HEK293 (cell line): ENCODE data around the gene MYOZ3.

Source experiments
- OVOL3 ChIP-seq: fragments of 450-650 bp; formaldehyde crosslinking; IDR thresholded peaks from 2 replicates; pipeline ENCODE4 v1.5.1; 2016; ENCODE audit warnings: missing biosample characterization, missing genetic modification characterization
- PRDM2 ChIP-seq: fragments of 450-650 bp; formaldehyde crosslinking; IDR thresholded peaks from 2 replicates; pipeline ENCODE4 v1.5.1; 2016; ENCODE audit warnings: missing biosample characterization, missing genetic modification characterization, borderline replicate concordance
- PRDM6 ChIP-seq: fragments of 450-650 bp; formaldehyde crosslinking; IDR thresholded peaks from 2 replicates; pipeline ENCODE4 v1.5.1; 2017; ENCODE audit warnings: missing biosample characterization, missing genetic modification characterization
- SP2 ChIP-seq: fragments of 450-650 bp; formaldehyde crosslinking; IDR thresholded peaks from 2 replicates; pipeline ENCODE4 v1.5.1; 2016; ENCODE audit warnings: missing biosample characterization, missing genetic modification characterization
- TSHZ1 ChIP-seq: fragments of 450-650 bp; formaldehyde crosslinking; IDR thresholded peaks from 2 replicates; pipeline ENCODE4 v1.5.1; 2016; ENCODE audit warnings: missing biosample characterization, missing genetic modification characterization, borderline replicate concordance
- ZBTB20 ChIP-seq: fragments of 450-650 bp; formaldehyde crosslinking; IDR thresholded peaks from 2 replicates; pipeline ENCODE4 v1.5.1; 2016; ENCODE audit warnings: missing biosample characterization, missing genetic modification characterization
- ZEB2 ChIP-seq: fragments of 450-650 bp; formaldehyde crosslinking; IDR thresholded peaks from 2 replicates; pipeline ENCODE4 v1.5.1; 2016; ENCODE audit warnings: missing biosample characterization, missing genetic modification characterization
- ZFHX2 ChIP-seq: fragments of 450-650 bp; formaldehyde crosslinking; conservative IDR thresholded peaks from 2 replicates; pipeline ENCODE4 v1.5.1; 2016; ENCODE audit warnings: missing biosample characterization, missing genetic modification characterization
- ZNF148 ChIP-seq: fragments of 450-650 bp; formaldehyde crosslinking; IDR thresholded peaks from 2 replicates; pipeline ENCODE4 v1.5.0; 2017; ENCODE audit warnings: missing biosample characterization, missing genetic modification characterization, borderline replicate concordance
- ZNF214 ChIP-seq: fragments of 450-650 bp; formaldehyde crosslinking; IDR thresholded peaks from 2 replicates; pipeline ENCODE4 v1.5.1; 2017; ENCODE audit warnings: missing biosample characterization, mild to moderate bottlenecking, missing genetic modification characterization, borderline replicate concordance
- ZNF398 ChIP-seq: fragments of 450-650 bp; formaldehyde crosslinking; IDR thresholded peaks from 2 replicates; pipeline ENCODE4 v1.5.1; 2017; ENCODE audit warnings: missing biosample characterization, missing genetic modification characterization
- ZNF501 ChIP-seq: fragments of 450-650 bp; formaldehyde crosslinking; IDR thresholded peaks from 2 replicates; pipeline ENCODE4 v1.5.1; 2016; ENCODE audit warnings: missing biosample characterization, missing genetic modification characterization
- ZNF518A ChIP-seq: fragments of 450-650 bp; formaldehyde crosslinking; conservative IDR thresholded peaks from 2 replicates; pipeline ENCODE4 v1.5.1; 2016; ENCODE audit warnings: low read depth, missing biosample characterization, missing genetic modification characterization
- ZNF571 ChIP-seq: fragments of 450-650 bp; formaldehyde crosslinking; IDR thresholded peaks from 2 replicates; pipeline ENCODE4 v1.5.0; 2017; ENCODE audit warnings: missing biosample characterization, missing genetic modification characterization
- ZNF600 ChIP-seq: fragments of 450-650 bp; formaldehyde crosslinking; IDR thresholded peaks from 2 replicates; pipeline ENCODE4 v1.5.1; 2016; ENCODE audit warnings: missing biosample characterization, missing genetic modification characterization
- ZNF624 ChIP-seq: fragments of 450-650 bp; formaldehyde crosslinking; IDR thresholded peaks from 2 replicates; pipeline ENCODE4 v1.5.1; 2017; ENCODE audit warnings: missing biosample characterization, missing genetic modification characterization
- ZNF658 ChIP-seq: fragments of 450-650 bp; formaldehyde crosslinking; IDR thresholded peaks from 2 replicates; pipeline ENCODE4; 2016; ENCODE audit warnings: missing biosample characterization, missing genetic modification characterization

The MYOZ3 gene

GRCh38 chr5:150640311-150641005, 20.6 kb upstream of the MYOZ3 start, which contains the start of gene SYNPO (continued):
- TF ChIP-seq TSHZ1 (tag by site-specific recombination), result no peak
- TF ChIP-seq ZNF398 (tag by site-specific recombination), result peak; percentile 99
- peak; percentile 71 for TF ChIP-seq PRDM6 (tag by site-specific recombination)
- peak; percentile 27; the same call in 1 of the 2 replicates for TF ChIP-seq SP2
- TF ChIP-seq ZNF600 (tag by site-specific recombination), result peak; percentile 64; the same call in 1 of the 2 replicates
- TF ChIP-seq PRDM2, result no peak
- TF ChIP-seq ZNF571 (tag by site-specific recombination), result no peak
- peak; percentile 26; the same call in 1 of the 2 replicates for TF ChIP-seq ZBTB20 (tag by site-specific recombination)
- peak; percentile 67; the same call in 1 of the 2 replicates for TF ChIP-seq ZEB2 (tag by site-specific recombination)
- no peak for TF ChIP-seq OVOL3
- 0 out of 2 replicates have a peak, but pooled peaks have one; percentile 15 for TF ChIP-seq ZNF518A (tag by site-specific recombination)
- no peak for TF ChIP-seq ZNF148 (tag by site-specific recombination)
- TF ChIP-seq ZNF658 (tag by site-specific recombination), result no peak
- peak; percentile 97 for TF ChIP-seq ZFHX2 (tag by site-specific recombination)
- no peak for TF ChIP-seq ZNF501 (tag by site-specific recombination)
- no peak for TF ChIP-seq ZNF624 (tag by site-specific recombination)
- TF ChIP-seq ZNF214 (tag by site-specific recombination), result no peak
